Ammon's horn (tissue), 1 donor: Measurements from ENCODE around the gene SIK3.
"Not testable (repeated sequence)": the region's sequence is repeated elsewhere in the genome, so short reads cannot be mapped to it uniquely, and the experiment has no call there.

ENCODE experiments used
- DNase-seq: peaks from one replicate; pipeline ENCODE4 v3.0.0-alpha.2; 2016; ENCODE audit warnings: low spot score

The SIK3 gene

DNA sequence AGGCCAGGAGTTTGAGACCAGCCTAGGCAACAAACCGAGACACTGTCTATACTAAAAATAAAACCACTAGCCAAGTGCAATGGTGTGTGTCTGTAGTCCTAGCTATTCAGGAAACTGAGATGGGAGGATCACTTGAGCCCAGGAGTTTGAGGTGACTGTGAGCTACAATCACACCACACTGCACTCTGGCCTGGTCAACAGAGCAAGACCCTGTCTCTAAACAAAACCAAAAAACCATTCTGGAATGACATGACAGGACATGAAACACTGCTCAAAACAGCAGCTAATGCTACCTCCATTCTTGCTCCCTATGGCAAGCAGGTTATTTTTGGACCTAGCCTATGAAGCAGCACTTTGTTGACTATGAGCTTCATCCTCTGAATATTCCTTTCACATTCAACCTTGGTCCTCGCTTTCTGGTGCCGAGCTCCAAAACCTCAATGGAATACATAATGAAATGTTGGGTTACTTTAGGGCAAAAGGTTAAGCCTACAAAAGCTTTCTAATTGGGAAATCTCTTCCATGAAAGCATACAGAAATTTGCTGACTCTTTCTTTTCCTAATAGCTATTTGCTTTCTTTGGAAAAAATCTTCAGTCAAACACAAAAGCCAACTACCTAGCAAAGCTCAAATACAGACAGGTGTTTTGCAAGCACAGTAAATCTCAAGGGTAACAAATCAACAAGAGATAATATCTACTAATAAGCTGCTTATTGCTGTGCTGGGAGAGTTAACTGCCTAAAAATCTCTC, 21.1 kb downstream of the SIK3 start:
- peak; percentile 56 for DNase-seq

DNA sequence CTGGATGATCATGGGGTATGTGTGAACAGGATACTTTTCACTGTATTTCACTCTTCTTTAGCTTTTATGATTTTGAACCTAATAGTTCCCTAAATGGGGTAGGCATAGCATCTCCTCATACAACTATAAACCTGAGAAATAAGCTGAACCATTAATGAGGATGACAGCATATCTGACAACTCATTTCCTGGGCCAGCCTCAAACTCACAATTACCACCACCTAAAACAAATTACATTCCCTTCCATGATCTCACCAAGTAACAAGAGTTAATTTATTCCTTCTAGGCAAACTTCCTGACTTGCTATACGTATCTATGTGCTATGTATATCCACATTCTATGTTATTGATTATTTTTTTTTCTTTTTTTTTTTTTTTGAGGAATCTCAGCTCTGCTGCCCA, 23.0 kb downstream of the SIK3 start:
- DNase-seq = no peak

DNA sequence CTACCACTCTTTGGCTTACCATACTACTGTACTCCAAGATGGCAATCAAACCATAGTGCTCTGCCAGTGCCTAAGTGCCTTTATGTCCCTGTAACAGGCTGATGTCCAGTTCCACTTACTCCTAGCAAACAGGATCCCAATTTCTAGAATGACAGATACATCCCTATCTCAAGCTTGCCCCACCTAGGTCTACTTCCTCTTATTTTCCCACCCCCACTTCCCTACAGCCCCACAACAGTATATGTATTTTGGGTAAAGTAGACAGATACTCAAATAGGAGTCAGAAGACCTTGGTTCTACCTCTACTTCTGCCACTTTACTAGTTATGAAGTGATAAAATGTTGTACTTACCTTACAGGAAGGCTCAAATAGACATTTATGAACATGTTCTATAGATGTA, 24.1 kb downstream of the SIK3 start:
- DNase-seq = no peak

DNA sequence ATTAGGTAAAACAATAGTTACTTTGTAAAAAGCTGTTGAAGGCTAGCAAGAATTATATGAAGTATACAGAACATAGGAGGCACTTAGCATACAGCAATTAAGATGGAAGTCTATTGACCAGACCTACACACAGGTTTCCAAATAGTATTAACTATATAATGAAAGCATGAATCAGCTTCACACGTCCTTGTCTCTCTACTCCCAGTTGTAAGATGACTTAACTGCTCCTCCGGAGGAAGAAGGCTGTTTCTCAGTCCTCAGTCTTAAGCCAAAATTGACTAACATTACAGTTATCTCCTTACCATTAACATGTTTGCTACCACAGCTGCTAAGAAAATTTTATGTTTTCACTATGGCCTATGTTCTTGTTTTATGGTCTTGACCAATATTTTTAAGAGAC, 24.7 kb downstream of the SIK3 start:
- no peak for DNase-seq

DNA sequence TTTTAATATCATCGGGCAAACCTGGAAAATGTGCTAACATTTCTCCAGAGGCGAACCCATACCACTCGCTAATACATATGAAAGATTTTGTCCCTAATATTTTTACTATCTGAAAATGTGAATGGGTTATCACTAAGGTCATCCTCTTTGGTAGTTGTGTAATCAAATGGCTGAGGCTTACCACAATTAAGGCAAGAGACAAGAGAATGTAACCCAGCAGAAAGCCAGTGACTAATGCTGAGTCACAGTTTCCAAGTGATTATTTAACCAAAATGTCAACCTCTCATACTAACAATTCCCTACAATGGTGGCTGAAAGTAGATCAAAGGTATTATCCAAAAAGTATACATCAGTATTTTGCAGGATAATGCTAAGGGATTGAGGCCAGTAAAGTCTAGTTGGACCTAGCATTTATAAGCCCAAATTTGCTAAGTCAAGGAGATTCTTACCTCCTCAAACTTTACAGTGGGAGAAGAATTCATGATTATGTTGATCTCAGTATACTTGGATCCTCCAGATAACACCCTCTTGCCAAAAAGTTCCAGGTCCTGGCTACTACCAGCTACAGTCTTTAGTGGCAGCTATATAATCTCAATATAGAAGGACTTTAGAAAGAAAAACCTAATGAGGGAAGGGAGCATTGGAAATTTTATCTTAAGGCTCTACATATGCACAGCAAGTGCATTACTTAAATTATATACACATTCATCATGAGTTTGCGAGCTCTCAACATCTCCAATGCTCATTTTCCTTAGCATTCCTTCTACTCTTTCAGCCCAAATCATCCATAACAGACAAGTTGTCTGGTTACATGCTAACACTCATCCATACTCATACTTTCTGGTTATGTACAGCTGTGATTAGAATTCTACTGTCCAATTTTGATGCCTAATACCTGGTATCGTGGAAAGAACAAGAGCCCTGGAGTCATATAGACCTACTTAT, 25.4 kb downstream of the SIK3 start:
- peak; percentile 61 for DNase-seq

DNA sequence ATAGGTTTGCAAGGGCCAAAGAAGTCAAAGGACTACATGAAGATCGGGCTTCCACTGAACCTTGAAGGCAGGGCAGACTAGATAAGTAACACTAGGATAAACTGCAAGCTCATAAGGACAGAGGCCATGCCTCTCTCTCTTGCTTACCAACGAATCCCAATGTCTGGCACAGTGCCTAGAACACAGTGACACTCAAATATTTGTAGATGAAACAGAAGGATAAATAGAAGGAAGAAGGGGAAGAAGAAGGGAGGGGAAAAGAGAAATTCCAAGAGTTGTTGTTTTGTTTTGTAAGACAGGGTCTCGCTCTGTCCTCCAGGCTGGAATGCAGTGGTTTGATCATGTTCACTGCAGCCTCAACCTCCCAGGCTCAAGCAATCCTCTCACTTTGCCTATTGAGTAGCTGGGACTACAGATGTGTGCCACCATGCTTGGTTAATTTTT, 26.9 kb downstream of the SIK3 start:
- DNase-seq = peak; percentile 80

DNA sequence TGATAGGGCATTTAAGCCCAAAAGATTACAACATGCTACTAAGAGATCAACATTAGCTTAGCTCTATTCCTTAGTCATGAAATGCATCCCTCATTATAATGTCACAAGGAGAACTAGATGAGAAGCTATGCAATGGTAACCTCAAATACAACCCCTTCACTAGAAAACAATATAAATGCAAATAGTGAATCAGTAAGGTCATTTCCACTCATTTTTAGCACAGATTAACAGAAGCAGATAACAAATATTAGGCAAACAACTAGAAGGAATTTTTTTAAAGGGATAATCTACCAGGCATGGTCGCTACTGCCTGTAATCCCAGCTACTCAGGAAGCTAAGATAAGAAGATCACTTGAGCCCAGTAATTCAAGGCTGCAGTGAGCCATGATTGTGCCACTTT, 28.2 kb downstream of the SIK3 start:
- no peak for DNase-seq

DNA sequence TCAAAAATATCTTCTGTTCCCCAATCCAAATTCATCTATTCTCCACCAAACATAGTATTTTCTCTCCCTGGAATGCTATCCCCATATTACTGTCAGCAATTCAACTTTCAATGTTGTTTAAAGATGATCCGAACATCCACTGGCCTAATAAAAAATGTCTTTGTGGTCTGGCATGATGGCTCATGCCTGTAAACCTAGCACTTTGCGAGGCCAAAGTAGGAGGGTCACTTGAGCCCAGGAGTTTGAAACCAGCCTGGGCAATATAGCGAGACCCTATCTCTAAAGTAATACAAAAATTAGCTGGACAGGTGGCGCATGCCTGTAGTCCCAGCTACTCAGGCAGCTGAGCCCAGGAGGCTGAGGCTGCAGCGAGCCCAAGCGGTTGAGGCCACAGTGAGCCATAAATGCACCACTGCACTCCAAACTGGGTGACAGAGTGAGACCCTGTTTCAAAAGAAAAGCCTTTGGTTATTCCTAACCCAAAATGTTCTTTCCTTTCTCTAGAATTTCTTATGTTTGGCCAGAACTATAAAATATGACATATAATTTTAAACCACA, 29.8 kb downstream of the SIK3 start:
- peak; percentile 41 for DNase-seq

DNA sequence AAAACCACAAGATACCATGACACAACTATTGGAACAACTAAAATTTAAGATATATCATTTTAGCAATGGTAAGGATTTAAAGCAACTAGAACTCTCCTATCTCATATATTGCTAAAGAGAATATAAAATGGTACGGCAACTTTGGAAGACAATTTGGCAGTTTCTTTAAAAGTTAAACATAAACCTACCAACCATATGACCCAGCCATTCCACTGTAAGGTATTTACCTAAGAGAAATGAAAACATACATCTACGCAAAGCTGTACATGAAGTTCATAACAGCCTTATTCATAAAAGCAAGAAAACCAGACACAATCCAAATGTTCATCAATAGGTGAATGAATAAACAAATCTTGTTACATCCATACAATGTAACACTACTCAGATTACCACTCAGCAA, 31.3 kb downstream of the SIK3 start:
- DNase-seq = no peak

DNA sequence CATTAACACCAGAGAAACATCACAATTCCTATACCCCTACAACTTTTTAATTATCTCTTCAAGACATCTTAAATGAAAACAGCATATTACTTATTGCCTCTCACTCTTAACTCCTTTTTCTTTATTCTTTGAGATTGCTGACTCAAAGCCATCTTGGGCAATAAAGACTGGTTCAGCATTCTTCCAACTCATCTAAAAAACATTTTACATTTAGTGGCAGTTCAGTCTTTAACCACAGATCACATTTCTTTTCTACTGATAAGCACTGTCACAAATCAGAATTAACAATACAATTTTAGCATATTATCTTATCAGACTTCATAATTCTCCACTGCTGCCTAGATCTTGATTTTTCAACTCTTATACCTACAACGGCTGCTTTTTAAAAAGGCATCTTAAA, 34.0 kb downstream of the SIK3 start:
- no peak for DNase-seq

DNA sequence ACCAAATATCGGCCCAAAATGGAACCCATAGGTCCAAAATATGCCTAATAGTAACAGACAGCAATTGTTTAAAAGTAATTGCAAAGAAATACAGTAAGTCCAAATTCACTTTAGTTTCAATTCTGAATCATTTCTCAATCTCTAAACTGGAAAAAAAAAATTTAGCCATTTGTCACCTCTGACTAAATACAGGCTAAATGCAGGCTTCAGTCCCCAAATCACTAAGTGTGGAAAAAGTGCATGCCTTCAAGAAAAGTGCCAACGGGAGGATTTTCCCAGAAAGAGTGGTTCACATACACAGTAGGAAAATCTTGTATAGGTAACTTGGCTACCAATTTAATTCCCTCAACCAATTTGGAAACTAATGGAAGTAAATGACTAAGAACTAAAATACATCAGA, 35.7 kb downstream of the SIK3 start:
- DNase-seq = no peak

DNA sequence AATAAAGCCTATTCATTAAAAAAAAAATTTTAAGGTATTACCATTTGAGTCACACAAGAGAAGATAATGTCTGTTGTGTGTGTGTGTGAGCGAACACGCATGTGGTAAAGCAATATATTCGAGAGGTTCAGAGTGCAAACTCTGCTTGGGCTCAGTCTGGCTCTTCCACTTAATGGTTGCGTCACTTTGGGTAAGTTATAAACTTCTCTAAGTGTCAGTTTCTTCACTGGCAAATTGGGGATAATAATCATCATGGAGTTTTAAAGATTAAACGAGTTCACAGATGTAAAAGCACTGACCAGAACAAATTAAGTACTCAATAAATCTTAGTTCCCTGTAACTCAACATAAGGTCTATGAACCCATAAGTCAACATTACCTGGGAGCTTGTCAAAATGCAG, 37.0 kb downstream of the SIK3 start:
- DNase-seq = no peak

DNA sequence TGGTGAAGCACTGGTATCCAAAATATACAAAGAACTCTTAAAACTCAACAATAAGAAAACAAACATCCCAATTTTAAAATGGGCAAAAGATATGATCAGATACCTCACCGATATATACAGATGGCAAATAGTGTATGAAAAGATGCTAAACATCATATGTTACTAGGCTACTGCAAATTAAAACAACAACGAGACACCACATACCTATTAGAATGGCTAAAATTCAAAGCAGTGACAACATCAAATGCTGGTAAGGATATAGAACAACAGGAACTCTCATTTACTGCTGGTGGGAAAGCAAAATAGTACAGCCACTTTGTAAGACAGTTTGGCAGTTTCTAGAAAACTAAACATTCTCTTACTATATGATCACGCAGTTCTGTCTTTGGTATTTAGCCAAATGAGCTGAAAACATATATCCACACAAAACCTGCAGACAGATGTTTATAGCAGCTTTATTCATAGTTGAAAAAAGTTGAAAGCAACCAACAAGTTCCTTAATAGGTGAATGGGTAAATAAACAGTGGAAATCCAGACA, 38.5 kb downstream of the SIK3 start:
- no peak for DNase-seq

DNA sequence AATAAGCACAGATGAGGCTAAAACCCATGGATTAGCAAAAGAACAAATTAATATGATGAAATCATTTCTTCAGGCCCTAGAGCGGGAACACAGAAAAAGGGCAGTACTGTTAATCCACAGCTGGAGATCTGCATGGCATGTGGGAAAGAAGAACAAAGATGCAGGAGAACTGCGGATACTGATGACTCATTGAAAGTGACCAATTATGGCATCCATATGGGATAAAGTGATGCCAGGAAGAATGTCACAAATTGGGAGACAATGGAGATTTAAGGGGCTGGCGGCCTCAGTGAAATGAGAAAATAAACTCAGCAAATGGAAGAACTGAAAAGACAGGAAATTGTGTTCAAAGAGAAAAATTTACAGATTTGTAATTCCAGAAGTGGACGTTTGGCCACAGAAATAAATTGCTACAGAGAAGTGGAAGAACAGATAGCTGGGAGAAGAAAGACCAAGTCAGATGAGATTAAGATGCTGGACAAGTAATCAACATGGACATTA, 39.4 kb downstream of the SIK3 start:
- peak; percentile 71 for DNase-seq

DNA sequence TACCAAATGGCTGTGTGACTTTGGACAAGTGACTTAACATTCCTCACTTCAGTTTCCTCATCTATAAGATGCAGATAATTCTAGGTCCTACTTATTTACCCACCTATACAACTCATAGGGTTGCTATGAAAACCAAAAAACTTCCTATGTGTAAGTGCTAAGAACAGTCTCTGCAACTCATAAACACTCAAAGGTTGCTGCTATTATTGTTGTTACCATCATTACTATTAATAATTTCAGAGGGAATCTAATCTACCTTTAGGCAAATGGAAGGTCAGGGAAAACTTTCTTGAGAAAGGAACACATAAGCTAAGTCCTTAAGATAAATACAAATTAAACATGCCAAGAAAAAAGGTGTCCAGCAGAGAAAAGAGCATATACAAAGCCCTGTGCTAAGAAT, 40.5 kb downstream of the SIK3 start:
- DNase-seq = no peak

DNA sequence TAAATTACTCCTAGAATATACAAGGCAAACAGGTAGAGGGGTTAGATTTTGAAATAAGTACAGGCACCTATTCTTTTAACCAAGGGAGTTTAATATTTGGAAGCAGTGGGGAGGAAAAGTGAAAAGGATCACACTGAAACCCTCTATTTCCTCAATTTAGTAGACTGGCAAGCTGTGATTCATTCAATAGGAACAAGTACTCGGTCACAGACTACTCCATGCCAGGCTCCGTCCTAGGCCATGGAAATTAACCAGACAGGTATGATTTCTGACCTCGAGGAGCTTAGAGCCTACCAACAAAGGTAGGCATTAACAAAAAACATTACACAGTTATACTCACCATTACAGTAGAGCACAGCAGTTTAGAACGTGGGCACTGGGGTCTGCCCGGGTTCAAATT, 40.9 kb downstream of the SIK3 start:
- no peak for DNase-seq

DNA sequence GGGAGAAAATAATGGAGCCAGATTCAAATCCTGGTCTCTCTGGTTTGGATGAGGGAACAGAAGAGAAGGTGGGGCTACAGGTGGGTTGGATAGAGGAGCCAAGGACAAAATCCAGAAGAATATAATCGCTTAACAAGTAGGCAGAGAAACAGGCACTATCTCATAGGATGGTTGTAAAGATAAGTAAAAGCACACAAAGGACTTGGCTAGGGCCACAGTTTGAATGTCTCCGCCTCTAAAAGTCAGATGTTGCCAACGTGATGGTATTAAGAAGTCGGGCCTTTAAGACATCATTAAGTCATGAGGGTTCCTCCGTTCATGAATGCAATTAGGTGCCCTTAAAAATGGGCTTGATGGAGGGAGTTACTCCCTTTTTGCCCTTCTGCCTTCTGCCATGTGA, 42.8 kb downstream of the SIK3 start:
- DNase-seq = no peak

DNA sequence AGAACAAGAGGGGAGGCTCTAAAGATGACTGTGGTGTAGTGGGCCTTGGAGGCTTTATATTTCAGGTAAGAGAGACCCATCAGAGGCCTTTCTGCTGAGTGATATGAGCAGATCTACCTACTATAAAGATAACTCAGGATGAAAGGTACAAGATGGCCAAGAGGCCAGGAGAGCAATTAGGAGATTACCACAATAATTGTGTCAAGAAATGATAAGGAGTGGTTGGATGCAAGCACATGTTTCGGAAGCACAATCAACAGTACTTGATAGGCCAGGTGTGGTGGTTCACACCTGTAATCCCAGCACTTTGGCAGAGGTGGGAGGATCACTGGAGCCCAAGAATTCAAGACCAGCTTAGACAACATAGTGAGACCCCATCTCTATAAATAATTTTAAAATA, 43.8 kb downstream of the SIK3 start:
- DNase-seq = no peak

DNA sequence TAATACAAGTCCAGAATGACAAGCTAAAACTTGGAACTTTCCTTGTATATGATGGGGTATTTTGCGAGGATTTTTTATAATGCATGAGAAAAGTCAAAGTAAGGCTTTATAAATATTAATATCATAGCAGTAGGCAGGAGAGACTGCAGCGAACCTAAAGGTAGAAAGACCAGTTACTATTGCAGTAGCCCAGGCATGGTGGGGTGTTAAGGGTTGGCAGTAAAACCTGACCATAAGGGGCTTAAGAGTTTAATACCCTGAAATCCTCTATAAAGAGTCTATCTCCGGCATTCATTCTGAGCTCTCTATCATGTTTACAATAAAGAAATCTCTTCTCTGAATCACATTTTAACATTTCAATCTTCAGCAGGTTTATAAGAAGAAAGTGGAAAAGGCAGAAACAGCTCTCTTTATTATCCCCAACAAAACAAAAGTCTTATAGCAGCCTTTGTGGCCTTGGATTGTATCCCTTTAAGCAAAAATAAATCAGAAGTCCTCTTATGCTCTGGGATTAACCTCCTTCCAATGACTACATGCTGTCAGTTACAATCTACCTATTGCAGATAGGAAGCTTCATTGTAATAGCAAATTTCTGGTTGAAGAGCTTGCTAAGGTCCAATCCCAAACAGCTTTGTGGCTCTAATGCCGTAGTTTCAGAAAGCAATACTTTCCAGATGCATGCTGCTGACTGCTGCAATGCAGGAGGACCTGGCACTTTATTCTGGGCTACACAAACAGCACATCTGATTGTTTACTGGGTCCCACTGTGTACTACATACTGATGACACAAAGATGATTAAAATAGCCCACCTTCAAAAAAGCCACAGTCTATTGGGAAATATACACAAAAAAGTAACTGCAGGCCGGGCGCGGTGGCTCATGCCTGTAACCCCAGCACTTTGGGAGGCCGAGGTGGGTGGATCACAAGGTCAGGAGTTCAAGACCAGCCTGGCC, 45.8 kb downstream of the SIK3 start:
- DNase-seq = peak; percentile 29

DNA sequence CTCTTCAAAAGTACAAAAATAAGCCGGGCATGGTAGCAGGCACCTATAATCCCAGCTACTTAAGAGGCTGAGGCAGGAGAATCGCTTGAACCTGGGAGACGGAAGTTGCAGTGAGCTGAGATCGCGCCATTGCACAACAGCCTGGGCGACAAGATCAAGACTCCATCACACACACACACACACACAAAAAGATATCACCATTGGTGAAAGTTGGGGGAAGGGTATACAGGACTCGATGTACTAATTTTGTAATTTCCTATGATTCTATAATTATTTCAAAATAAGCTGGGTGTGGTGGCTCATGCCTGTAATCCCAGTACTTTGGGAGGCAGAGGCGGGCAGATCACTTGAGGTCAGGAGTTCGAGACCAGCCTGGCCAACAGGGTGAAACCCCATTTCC, 48.1 kb downstream of the SIK3 start:
- not testable (repeated sequence) for DNase-seq

DNA sequence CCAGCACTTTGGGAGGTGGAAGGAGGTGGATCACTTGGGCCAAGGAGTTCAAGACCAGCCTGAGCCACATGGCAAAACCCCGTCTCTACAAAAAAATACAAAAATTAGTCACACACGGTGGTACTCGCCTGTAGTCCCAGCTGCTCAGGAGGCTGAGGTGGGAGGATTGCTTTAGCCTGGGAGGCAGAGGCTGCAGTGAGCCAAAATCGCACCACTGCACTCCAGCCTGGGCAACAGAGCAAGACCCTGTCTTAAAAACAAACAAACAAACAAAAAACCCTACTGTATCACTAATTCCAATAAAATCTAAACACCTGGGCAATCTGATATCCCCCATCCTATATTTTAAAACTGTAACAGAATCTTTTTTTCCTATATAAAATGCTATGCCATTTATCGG, 51.6 kb downstream of the SIK3 start:
- not testable (repeated sequence) for DNase-seq
